ENCODE measurements around the gene ZNF367.

DNA sequence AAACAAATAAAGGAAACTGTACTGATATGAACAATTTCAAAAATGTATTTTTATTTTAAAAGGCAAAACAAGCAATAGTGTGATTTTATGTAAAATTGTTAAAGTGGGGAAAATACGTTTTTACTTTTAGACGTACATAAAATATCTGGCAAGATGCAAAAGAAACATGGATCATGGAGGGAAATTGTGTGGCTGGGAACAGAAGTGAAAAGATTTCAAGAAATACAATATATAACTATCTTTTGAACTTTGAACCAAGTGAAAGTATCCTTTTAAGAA, 1.5 kb upstream of the ZNF367 start:
- TF ChIP-seq, protein P1, sequence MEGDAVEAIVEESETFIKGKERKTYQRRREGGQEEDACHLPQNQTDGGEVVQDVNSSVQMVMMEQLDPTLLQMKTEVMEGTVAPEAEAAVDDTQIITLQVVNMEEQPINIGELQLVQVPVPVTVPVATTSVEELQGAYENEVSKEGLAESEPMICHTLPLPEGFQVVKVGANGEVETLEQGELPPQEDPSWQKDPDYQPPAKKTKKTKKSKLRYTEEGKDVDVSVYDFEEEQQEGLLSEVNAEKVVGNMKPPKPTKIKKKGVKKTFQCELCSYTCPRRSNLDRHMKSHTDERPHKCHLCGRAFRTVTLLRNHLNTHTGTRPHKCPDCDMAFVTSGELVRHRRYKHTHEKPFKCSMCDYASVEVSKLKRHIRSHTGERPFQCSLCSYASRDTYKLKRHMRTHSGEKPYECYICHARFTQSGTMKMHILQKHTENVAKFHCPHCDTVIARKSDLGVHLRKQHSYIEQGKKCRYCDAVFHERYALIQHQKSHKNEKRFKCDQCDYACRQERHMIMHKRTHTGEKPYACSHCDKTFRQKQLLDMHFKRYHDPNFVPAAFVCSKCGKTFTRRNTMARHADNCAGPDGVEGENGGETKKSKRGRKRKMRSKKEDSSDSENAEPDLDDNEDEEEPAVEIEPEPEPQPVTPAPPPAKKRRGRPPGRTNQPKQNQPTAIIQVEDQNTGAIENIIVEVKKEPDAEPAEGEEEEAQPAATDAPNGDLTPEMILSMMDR (IDR thresholded peaks at IDR 0.05): no peak
- no peak for TF ChIP-seq EZH2 (IDR thresholded peaks at IDR 0.05)
